Breast epithelium (tissue), 3 donors: ENCODE measurements around the gene FTSJ3.

Experiments
- POLR2A ChIP-seq: fragments of 450-650 bp; IDR thresholded peaks from one replicate; pipeline ENCODE4 v1.6.1; 2016; ENCODE audit warnings: antibody characterized with exemption, mild to moderate bottlenecking, moderate library complexity
- TF ChIP-seq, protein P1 (sequence below), 3 donors: fragments of 450-650 bp; IDR thresholded peaks; one replicate each; pipeline ENCODE4 v1.5.1; 2016 to 2017; ENCODE audit warnings: antibody characterized with exemption in 3 of 3, mild to moderate bottlenecking in 3 of 3, moderate library complexity in 3 of 3

GRCh38 chr17:63824362-63824761, 3.1 kb downstream of the FTSJ3 start:
- TF ChIP-seq, protein P1, sequence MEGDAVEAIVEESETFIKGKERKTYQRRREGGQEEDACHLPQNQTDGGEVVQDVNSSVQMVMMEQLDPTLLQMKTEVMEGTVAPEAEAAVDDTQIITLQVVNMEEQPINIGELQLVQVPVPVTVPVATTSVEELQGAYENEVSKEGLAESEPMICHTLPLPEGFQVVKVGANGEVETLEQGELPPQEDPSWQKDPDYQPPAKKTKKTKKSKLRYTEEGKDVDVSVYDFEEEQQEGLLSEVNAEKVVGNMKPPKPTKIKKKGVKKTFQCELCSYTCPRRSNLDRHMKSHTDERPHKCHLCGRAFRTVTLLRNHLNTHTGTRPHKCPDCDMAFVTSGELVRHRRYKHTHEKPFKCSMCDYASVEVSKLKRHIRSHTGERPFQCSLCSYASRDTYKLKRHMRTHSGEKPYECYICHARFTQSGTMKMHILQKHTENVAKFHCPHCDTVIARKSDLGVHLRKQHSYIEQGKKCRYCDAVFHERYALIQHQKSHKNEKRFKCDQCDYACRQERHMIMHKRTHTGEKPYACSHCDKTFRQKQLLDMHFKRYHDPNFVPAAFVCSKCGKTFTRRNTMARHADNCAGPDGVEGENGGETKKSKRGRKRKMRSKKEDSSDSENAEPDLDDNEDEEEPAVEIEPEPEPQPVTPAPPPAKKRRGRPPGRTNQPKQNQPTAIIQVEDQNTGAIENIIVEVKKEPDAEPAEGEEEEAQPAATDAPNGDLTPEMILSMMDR (IDR thresholded peaks at IDR 0.05) = no peak
- no peak for TF ChIP-seq POLR2A
